Skeletal muscle cell (primary cell): ENCODE results near the gene PRSS16.
A peak's percentile ranks its signal among the peaks of the same experiment; 100 is the strongest.

Experiments used
- DNase-seq: peaks from one replicate; pipeline ENCODE4 v3.0.0-alpha.2; 2010; ENCODE audit warnings: low read depth
- H3K4me3 ChIP-seq: 2 replicates; pipeline ENCODE4 v1.5.1; 2011; ENCODE audit warnings: low read depth, mild to moderate bottlenecking, control low read depth, low read length, moderate library complexity

The PRSS16 gene

DNA sequence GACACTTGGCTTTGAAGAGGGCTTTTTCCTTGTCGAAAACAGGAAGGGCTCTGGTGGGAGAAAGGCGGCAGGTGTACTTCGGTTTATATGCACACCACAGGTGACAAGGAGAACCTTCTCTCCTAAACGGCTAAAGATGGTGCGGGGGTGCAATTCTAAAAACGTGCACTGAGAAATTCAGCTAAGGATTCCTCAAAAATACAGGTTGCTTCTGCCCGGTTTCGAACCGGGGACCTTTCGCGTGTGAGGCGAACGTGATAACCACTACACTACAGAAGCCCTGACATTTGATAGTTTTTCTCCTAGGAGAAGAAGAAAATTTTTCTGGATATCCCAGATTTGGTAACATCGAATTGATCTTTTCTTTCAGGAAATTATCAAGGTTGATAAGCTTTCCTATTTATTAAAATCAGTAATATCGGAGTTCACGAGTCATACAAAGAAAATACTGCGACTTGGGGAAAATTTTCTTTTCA is 32.6 kb downstream of the PRSS16 start:
- no peak for DNase-seq
- H3K4me3 ChIP-seq: peak overlapping the region; percentile 47

DNA sequence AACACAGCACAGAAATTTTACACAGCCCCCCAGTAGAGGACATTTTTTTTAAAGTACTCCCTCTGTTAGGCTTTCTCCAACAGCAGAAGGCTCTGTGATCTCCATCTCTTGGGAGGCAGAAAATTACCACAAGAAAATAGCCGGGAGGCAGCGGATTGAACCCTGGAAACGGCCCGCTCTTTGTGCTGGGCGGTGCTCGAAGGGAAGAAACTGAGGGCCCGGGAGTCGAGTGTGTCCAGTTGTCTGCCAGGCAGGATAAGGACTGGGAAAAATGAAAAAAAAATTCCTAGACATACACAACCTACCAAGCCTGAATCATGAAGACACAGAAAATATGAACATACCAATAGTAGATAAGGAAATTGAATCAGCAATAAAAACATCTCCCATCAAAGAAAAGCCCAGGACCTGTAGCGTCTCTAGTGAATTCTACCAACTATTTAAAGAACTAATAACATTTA is 33.1 kb downstream of the PRSS16 start:
- peak overlapping the region; percentile 47 for H3K4me3 ChIP-seq

DNA sequence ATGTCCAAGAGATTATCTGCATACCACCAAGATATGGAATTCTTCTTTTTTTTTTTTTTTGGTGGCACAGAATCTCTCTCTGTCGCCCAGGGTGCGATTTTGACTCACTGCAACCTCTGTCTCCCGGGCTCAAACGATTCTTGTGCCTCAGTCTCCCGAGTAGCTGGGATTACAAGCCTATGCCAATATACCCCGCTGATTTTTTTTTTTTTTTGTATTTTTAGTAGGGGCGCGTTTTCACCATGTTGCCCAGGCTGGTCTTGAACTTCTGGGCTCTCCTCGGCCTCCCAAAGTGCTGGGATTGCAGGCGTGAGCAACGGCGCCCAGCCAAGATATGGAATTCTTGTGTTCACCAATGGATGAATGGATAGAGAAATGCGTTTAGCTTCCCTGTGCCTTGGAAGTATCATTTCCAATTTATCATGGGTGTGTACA is 33.6 kb downstream of the PRSS16 start:
- no peak for DNase-seq

More for the DNA sequence above, 33.1 kb downstream of the PRSS16 start:
- DNase-seq: no peak

DNA sequence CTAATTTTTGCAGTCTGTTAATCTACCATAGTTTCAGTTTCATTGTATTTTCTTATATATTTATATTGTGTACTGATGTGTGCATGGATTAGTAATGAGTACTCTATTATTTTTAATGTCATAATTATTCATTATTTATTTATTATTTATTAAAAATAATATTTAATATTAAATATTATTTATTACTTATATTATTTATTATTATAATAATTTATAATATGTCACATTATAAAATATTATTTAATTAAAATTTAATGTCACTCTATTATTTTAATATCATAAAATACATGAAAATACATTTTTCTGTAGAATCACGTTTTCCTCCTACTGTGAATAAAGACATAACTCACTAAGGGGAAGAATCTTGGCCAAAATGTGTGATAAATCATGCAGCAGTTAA is 34.1 kb downstream of the PRSS16 start:
- no peak for DNase-seq
- no peak overlapping the region for H3K4me3 ChIP-seq

More for the DNA sequence above, 33.6 kb downstream of the PRSS16 start:
- peak overlapping the region; percentile 47 for H3K4me3 ChIP-seq

GRCh38 chr6:27283279-27283678 is 35.8 kb downstream of the PRSS16 start:
- no peak for DNase-seq
- no peak overlapping the region for H3K4me3 ChIP-seq

GRCh38 chr6:27286141-27286540 is 38.6 kb downstream of the PRSS16 start:
- no peak for DNase-seq
- H3K4me3 ChIP-seq: no peak overlapping the region

GRCh38 chr6:27287751-27288135 is 40.2 kb downstream of the PRSS16 start:
- H3K4me3 ChIP-seq: peak overlapping the region; percentile 21
- DNase-seq: no peak

- peak overlapping the region; percentile 21 for H3K4me3 ChIP-seq
- no peak for DNase-seq
Observed at GRCh38 chr6:27288136-27289044, 40.9 kb downstream of the PRSS16 start.

GRCh38 chr6:27290065-27290849 is 42.8 kb downstream of the PRSS16 start:
- DNase-seq: no peak
- peak overlapping the region; percentile 19 for H3K4me3 ChIP-seq

GRCh38 chr6:27290850-27291208 is 43.3 kb downstream of the PRSS16 start:
- peak overlapping the region; percentile 19 for H3K4me3 ChIP-seq
- DNase-seq: no peak

DNA sequence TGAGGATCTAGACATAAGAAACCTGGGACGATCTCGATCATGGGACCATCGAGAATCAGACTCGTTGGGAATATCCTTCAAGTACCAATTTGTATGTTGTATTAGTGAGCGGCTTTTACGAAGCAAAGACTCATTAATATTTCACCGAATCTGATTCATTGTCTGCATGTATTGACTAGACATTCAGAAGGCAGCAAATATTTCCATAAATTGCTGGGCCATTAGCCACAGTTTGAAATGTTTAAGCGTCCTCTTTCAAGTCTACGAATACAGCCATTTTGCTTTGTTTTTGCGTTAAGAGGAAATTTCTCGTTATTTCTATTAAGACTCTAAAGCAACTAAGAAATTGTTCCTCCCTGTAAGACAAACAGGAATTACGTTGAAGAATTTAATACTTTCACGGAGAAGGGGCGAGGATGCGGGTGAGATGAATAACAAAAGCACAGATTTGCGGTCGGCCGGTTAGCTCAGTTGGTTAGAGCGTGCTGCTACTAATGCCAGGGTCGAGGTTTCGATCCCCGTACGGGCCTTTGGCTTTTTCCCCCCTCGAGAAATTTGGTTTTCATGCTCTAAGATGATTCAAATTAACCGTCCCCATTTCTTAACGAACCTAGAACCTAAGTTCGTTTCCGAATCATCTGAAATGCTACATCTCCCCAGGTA is 46.1 kb downstream of the PRSS16 start:
- DNase-seq: no peak

DNA sequence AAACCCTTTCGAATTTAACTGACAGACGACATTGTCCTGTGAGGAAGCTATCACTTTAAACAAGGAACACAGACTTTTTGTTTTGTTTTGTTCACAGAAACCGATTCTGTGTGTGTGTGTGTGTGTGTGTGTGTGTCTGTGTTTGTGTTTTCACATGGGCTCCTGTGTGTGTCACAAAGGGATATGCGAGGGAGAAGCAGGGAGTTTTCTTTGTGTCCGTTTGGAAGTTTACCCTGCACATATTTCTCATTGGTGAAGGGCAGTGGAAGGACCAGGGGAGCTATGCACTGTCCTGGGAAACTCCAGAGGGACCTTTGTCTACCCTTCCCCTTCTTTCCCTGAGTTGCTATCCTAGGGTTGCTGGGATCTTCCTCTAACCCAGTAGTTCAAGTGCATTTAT is 46.9 kb downstream of the PRSS16 start:
- no peak for DNase-seq
- no peak overlapping the region for H3K4me3 ChIP-seq

More for the DNA sequence above, 46.1 kb downstream of the PRSS16 start:
- H3K4me3 ChIP-seq: no peak overlapping the region

DNA sequence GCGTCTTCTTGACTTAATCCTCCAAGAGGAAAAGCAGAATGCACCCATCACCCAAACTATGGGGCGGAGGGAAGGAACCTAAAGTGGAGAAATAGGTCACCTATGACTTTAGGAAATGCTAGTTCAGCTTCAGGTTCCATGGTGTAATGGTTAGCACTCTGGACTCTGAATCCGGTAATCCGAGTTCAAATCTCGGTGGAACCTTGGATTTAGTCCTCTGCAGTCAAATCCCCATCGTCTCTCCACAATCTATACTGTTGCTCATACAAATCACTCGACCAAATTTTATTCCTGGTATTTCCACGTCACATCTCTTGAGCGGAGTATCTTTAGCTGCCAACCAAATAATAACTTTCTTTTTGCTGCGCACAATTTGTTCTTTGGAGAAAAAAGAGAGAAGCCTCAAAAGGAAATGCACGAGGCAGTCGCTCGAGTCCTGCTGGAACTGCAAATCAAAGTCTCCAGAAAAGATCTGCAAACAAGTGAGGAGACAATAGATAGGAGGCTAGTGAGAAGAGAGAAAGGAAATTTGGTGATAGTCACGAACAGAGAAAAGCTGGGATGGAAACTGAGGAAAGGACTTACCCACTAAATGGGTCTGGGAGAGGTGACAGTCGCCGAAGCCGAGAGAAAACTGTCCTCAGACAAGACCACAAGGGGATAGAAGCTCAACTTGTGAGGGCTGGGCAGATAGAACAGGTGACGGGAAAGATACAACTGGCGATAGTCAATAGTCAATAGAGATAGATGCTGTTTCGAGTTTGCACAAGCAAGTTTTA is 48.0 kb downstream of the PRSS16 start:
- peak overlapping the region; percentile 48 for H3K4me3 ChIP-seq
- DNase-seq: no peak

- DNase-seq: no peak
Observed at GRCh38 chr6:27296106-27296783, 48.7 kb downstream of the PRSS16 start.

DNA sequence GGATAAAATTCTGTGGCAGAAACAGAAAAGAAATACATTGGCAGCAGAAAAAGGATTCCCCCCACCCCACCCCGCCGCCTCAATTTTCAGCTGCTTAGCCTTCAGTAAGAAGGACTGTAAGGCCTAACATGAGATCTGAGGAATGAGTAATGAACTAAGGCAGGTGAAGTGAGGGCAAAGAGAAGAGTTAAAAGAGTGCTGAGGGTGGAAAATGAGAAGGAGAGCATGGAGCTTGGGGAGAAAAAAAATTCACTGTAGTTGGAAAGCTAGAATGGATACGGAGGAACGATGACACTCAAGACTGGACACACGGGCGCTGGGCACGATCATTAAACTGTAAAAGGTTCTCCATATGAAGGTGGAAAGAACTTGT is 50.0 kb downstream of the PRSS16 start:
- H3K4me3 ChIP-seq: peak overlapping the region; percentile 21
- no peak for DNase-seq

More at GRCh38 chr6:27296106-27296783, 48.7 kb downstream of the PRSS16 start:
- peak overlapping the region; percentile 48 for H3K4me3 ChIP-seq

DNA sequence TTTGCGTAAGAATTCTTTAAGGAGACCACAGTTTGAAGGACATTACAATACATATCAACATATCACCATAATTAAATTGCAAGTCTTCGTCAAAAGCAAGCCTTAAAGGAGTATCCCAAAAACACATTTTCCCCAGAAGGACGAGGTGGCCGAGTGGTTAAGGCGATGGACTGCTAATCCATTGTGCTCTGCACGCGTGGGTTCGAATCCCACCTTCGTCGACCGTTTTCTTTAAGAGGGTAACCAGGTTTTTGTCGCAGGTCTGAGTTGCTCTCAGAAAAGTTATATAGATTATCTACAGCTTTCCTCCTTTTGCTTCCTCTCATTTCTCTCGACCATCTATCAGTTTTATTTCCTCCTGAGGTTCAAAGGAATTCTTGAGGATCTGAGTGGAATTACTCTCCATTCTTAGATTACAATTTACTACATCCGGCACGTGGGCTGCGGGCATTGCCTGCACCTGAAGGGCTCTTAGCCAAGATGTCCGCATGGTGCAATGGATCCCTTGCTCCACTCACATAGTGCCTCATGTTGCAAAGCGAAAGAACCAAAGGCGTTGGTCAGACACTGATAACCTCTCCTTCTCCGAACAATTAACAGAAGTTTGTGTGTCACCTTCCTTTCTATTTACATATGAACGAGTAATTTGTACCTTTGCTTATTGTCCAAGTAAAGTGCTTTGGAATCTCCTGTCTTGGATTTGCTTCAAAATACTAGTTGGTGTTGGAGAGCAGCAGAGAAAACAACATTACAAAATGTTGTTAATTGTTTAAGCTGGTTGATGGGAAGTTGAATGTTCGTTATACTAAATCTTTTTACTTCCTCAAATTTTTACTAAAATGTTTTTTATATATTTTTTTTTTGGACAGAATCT is 50.6 kb downstream of the PRSS16 start:
- DNase-seq: no peak
- peak overlapping the region; percentile 21 for H3K4me3 ChIP-seq

- H3K4me3 ChIP-seq: no peak overlapping the region
- DNase-seq: no peak
Observed at GRCh38 chr6:27303613-27304272, 56.2 kb downstream of the PRSS16 start.
